HG03432 (cell line): ENCODE data around the gene HDAC4.
"Not testable (repeated sequence)": the region's sequence is repeated elsewhere in the genome, so short reads cannot be mapped to it uniquely, and the experiment has no call there.

ENCODE experiments used
- ATAC-seq: cut with Tn5 transposase; IDR thresholded peaks from one replicate; pipeline ENCODE4 v1.9.1; 2021; ENCODE audit warnings: mild to moderate bottlenecking, moderate library complexity; ENCODE audit not compliant: unreplicated experiment

Gene HDAC4

DNA sequence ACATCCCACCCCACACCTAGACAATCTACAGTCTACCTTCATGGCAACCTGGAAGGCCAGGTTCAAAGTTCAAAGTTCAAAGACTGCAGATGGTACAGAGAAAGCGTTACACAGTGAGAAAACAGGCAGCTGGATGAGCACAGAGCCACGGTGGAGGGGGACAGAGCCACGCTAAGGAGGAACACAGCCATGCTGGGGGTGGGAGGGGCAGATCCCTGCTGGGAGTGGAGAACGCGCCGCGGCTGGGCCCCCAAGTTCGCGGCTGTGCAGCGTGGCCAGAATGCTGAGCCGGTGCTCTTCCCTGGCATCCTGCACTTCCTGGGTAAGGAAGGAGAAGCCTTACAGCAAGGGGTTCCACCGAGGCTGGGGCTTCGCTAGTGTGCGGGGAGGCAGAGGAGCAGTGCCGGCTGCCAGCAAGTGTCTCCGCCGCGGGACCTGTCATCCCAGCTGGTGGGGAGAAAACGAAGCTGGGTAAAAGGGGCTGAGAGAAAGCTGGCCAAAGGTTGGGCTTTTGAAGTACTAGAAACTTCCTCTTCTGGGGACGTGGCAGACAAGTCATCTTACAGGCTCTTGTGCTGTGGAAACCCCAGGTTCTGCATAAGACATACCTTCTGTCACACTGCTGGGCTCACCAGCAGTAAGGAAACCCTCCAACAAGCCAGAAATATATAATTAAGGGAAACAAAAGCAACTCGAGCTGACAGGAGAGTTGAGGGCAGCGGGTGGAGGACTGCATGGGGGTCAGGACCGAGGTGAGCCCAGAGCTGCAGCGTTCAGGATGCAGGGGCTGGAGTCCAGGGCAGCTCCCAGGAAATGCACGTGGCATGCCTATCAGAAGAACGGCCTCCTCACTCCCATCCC is 115.5 kb downstream of the HDAC4 start:
- ATAC-seq = no peak

DNA sequence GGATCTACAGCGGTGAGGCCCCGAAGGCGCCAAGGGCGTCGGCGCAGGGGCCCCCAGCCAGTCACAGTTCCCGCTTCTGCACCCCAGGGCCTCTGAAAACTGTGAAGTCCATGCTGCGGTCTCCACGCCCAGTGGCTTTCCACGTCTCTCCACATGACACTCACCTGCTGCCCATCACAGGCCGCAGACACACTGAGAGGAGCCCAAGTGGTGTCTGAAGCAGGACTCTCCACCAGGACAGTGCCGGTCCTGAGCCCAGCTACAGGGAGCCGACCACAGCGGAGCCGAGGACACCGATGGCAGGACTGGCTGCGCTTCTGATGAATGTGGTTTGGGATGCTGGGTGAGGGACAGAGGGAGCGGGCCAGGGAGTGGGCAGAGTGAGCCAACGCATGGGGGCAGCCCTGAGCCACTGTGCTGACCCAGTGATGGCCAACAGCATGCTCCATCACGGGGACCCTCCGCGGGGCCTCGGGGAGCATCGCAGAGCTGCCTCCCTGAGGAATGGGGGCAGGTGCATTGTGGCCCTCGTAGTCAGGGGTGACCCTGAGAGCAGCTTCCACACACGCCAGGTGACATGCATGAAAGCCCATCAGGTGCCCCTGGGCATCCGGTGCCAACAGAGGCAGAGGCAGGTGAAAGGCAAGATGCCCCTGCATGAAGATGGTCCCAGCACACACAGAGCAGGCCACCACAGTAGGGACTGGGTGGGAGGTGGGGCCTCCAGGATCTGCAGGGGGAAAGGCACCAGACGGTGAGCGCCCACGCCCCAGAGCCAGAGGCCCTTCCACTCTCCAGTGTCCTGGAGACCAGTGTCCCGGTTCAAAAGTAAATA is 116.6 kb downstream of the HDAC4 start:
- ATAC-seq = no peak

DNA sequence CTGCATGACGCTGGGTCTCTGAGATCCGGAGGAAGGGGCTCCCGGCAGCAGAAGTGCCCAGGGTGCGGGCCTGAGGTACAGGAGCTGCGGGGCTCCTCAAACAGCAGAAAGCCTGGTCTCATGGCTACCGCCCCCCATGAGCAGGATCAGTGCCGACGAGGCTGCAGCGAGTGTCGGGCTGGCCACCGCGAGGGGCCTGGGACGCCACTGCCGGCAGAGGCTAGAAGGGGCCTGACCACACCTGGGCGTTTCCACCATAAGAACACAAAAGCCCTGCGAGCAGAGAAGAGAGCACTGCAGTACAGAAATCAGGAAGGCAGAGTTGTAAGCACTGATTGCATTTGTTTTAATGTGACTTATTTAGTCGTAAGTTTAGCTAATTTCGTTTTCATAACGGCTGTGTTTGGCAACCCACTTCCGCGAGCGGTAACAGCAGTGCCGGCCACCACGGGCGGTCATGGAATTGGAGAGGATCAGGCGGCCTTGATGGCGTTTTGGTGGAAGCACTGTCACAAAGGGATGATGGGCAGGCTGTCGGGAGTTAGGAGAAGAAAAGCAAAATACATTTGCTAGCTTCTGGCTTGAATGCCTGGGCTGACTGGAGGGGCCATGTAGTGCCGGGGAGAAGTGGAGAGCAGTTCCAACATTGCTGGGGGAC is 117.4 kb downstream of the HDAC4 start:
- ATAC-seq = no peak

DNA sequence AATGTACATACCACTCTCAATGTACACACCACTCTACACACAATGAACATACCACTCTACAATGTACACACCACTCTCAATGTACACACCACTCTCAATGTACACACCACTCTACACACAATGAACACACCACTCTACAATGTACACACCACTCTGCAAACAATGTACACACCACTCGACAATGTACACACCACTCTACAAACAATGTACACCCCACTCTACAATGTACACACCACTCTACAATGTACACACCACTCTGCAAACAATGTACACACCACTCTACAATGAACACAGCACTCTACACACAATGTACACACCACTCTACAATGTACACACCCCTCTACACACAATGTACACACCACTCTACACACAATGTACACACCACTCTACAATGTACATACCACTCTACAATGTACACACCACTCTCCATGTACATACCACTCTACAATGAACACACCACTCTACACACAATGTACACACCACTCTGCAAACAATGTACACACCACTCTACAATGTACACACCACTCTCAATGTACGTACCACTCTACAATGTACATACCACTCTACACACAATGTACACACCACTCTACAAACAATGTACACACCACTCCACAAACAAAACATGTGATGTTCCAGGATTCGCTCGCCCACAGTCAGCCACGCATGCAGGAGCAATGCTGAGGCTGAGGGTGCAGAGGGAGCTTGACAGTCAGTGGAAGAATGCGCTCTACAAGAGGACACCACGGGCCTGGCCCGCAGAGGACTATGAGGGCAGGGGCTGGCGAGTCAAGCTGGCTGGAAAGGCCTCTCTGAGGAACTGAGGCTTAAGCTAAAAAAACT is 118.2 kb downstream of the HDAC4 start:
- no peak for ATAC-seq

DNA sequence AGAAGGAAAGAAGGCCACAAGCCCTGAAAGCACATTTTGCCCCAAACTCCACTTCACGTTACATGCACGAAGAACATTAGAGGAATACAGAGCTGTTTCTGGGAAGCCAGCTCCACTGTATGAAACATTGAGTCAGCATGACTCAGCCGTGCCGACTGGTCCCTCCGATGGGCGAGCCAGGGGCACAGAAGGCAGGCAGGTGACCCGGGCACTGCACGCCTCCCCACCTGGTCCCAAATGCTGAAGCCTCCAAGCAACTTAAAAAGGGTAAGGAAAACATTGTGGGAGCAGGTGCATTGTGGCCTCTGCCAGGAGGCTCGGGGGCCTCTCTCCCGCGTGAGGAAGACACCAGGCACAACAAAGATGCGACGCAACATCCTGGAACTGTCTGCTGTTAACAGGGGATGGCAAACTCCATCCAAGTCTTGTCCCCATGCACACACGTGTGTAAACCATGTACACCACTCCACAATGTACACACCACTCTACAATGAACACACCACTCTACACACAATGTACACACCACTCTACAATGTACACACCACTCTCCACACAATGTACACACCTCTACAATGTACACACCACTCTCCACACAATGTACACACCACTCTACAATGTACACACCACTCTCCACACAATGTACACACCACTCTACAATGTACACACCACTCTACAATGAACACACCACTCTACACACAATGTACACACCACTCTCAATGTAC is 120.4 kb downstream of the HDAC4 start:
- ATAC-seq = not testable (repeated sequence)

DNA sequence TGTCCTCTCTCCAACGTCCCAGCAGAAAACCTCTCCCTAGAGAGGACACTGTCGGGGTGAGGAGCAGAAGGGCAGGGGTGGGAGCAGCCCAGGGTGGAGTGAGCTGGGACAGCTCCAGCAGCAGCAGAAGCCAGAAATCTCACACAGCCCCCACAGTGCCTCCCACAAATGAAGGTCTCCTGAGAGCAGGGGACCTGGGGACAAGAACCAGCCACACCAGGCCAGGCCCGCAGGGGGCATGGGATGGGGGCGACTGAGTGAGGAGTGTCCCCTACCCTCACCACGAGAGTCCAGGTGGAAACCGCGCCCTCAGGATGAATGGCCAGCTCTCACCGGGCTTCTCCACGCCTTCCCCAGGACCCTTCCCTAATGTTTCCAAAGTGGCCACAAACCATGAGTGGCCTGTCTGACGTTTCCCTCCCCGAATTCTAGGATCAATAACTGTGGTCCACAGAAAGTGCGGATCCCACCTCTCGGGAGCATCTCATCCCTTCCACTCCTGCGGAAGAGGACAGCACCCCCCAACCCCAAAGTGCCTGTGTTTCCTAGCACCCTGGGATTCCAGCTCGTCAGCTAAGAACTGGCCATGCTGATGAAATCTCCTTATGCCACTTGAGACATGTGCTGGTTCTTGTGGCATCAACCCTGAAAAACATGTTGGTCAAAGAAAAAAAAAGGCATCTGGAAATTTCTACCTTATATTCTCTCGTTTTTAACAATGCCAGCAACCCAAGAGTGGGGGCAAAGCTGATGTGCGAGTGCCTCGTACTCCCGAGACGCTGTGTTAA is 121.1 kb downstream of the HDAC4 start:
- ATAC-seq = no peak

DNA sequence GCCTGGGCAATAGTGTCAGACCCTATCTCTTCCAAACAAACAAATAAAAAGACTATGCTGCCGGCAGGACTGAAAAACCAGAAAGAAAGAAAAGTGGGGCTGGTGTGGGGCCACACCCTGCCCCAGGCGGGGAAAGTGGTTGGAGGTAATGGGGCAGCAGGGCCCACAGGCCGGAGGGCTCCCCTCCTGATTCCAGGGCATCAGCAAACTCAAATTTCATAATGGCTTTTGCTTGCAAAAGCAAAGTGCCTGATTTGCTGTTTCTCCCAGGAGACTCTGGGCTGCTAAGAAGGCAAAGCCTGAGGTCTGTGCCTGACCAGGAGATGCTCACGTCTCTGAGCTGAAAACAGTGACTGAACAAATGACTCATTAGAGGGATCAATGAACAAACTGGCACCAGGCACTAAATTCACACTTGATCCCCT is 121.9 kb downstream of the HDAC4 start:
- no peak for ATAC-seq

DNA sequence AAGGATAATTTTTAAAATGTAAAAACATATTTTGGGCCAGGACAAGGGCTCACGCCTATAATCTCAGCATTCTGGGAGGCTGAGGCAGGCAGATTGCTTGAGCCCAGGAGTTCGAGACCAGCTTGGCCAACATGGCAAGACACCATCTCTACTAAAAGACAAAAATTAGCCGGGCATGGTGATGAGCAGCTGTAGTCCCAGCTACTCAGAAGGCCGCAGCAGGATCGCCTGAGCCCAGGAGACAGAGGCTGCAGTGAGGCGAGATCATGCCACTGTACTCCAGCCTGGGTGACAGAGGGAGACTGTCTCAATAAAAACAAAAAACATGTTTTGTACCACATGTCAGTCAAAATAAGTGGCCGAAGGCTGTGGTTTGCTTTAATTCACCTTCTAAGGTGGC is 122.5 kb downstream of the HDAC4 start:
- no peak for ATAC-seq

DNA sequence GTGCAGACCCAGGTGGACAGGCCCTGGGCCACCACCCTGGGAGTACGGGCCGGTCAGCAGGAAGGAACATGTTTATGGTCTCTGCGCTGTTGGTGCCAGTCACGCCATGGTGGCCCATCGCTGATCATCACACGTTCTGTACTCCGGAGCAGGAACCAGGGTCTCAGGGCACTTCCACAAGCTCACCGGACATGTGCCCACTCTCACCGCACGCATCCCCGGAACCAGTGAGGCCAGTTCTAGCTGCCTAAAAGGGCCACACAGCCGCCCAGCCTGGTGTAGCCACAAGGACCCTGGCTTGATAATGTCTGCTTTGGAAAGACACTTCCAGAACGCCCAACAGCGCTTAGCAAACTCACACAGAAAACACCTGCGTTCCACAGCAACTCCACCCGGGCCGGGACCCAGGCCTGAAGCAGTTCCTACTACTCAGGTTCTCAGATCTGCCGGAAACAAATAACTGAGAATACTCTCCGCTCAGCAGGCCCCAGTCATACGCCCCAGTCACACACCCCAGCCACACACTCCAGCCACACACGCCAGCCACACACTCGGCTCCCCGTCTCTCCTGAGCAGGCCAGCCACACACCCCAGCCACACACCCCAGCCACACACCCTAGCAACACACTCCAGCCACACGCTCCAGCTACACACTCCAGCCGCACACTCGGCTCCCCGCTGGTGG is 123.3 kb downstream of the HDAC4 start:
- no peak for ATAC-seq

DNA sequence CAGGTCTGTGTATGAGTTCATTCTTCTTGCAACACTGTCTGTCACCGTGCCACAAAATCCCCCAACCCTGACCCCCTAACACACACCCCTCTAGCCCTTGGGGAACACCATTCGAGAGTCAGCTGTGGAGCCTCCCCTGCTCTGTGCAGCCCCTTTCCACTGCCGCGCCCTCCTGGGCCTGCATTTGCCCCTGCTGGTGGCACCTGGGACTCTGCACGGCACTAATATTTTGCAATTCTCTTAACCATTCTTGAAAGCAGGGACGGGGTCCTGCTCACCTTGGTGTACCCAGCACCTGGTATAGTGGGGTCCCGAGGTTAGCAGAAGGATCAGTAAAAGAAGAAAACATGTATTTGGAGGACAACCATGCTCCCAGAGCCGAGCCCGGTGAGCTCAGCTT is 124.0 kb downstream of the HDAC4 start:
- ATAC-seq = no peak

DNA sequence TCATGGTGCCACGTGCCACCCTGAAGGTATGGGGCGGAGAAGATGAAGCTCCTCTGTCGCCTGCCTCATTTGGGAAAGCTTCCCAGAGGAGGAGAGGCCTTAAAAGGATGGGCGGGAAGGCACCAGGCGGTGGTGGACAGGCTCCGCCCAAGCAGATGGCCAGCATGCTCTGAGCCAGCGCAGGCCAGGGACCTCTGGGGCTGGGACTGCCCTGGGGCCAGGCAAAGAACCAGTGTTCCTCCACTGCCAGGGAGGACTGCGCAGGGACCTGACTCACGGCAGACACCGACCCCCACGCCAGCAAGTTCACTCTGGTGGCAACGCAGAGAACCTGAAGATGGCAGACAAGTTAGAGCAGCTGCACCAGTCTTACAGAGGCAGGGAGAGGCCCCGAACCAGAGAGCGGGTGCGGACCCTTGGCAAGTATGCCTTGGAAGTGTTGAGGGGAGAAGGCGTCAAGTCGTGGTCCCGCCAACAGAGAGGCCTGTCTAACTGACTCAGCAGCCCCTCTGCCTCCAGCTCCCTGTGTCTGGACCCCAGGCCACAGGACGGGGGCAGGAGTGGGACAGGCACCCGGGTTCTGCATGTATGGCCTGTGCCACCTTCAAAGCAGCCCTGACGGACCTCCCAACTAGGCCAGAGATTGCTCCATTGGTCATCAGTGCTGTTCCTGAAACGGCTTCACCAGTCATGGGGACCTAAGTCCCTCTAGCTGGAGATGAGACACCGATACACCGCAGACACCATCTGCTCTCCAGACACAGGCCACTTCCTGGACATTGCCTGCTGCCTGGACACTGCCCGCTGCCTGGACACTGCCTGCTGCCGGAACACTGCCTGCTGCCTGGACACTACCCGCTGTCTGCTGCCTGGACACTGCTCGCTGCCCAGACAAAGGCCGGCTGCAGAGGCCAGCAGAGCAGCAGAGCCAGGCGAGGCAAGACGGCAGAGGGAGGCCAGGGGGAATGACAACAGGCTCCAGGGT is 124.7 kb downstream of the HDAC4 start:
- no peak for ATAC-seq

DNA sequence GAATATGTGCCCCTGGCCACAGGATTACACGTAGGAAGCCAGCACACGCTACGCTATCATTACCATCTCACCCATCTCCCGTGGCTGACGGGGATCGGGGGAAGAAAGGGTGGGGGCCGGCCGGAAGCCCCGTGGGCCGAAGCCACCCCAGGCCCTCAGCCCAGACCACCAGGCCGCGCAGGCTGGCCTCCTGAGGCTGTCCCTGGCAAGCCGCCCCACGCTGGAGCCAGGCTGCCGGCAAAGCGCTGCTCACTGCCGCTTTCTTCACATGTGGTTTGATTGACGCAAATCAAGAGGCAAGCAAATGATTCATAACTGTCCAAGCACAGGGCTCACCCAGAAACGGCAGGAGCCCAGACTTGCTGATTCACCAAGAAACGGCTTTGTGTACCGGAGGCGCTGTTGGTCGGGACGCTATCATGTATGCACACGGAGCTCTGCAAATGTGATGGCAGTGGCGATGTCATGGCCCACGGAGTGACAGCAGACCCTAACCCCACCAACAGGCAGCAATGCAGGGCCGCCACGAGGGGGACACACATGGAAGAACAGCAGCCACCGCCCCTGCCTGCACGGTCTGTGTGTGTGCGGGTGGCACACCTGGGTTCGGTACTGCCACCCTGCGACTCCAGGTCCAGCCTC is 125.7 kb downstream of the HDAC4 start:
- no peak for ATAC-seq

DNA sequence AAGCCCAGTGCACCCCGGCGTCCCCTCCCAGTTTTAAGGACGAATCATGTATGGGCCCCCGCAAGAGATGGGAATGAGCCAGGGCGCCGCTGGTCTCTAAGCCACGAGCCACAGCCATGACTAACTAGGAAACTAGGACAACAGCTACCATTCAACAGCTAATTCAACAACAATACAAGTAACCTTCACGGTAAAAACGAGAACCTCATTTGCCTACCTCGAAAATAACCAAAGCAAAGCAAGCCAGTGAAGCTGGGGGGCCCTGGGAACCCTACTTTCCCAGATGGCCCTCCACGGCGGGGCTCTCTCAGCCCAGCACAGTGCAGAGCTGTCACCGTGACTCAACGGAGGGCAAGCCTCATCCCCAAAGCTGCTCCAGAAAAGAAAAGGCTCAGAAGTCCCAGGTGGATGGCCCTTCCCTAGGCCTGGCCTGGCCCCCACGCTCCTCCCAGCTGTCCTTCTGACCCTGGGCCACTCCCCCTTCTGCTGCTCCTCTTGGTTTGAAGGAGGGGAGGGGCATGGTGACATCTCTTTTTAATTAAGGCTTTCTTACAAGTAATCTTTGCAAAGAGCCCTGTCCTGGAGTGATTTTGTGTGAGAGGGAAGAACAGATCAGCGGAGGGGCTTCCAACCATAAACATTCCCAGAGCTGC is 126.3 kb downstream of the HDAC4 start:
- no peak for ATAC-seq

DNA sequence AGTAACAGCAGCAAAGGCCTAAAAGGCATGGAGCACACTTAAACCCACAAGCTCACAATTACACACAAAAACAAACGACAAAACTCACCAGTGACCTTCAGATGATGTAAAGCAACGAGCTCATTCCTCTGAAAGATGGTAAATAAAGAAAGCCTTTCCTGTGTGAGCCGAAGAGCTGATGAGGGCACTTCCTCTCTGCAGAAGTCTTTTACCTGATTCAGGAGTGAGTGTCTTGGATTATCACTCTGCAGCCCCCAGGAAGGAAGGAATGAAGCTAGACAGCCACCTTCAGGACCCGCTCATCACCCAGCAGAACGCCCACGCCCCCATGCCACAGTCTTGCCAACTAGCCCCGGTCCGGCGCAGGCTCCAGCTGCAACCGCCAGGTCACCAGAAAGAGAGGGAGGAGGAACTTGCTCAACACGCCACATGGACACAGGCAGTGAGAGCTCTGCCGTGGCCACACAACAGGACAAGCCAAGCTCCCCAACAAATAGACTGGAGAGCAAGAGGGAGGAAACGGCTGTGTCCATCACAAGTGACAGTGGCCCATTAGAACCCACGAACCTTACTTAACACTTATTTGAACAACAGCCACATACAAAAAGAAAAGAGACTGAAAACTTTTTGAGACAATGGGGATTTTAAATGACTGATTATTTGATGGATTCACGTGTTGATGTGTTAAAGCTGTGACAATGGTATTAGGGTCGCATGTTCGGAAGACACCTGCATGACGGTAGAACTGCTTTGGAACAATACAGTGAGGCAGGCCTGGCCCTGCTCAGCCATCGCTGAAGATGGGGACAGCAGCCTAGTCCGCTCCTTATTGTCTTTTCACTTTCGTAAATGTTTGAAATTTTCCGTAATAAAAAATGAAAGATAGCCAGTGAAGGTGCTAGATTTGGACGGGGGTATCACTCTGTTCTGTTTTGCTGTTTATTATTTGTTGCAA is 127.3 kb downstream of the HDAC4 start:
- ATAC-seq = no peak

DNA sequence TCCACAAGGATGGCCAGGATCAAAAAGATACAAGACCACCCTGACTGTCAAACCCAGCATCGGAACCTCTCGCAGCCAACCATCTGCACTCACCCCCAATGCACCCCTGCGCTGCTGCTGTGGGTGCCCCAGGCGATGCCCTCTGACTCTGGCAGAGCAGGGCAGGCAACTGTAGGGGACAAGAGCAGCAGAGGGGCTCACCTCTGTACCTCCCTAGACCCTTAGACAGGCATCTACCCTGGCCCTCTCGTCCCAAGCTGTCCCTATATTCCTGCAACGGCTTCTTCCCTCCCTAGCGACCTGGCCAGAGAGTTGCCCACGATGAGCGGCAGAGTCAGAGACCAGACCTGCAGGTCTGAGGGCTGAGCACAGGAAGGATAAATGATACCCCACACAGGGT is 128.2 kb downstream of the HDAC4 start:
- no peak for ATAC-seq
